Measurements from ENCODE around the gene COL4A2. TPM values are rescaled to one million over a fixed set of nuclear protein-coding genes. Genes with fewer than 3 reads are reported as not detected.

The COL4A2 gene
- total and polyA plus RNA-seq, 4 donors: 8.0 to 45.2 (median 40.3) TPM

GRCh38 chr13:110503979-110504499 is 197.0 kb downstream of the COL4A2 start:
- peaks cover 0 to 3% (median 0%) of the 10 kb centered on the region in 4 donors for H3K9me3 ChIP-seq (ENCODE audit: control insufficient read depth in 4 of 4, low read length in 3 of 4)
- no peak overlapping the region for H3K9ac ChIP-seq (ENCODE audit: low read depth in 1 of 2, low read length in 2 of 2)
- H3K4me1 ChIP-seq (ENCODE audit: control insufficient read depth in 4 of 4, insufficient read depth in 4 of 4, low read length in 3 of 4): peaks cover 15 to 31% (median 22%) of the 10 kb centered on the region in 4 donors
- DNase-seq (ENCODE audit: low spot score): no peak
- no peaks in the 10 kb centered on the region for H3K27me3 ChIP-seq (ENCODE audit: control insufficient read depth in 4 of 4, insufficient read depth in 4 of 4, low read length in 3 of 4)
- no peaks in the 10 kb centered on the region for H3K36me3 ChIP-seq (ENCODE audit: control insufficient read depth in 4 of 4, insufficient read depth in 3 of 4, low read depth in 1 of 4, low read length in 3 of 4)
- no peak overlapping the region for H3K27ac ChIP-seq (ENCODE audit: low read depth in 1 of 2, low read length in 2 of 2)
- no peak overlapping the region for H3K4me3 ChIP-seq (ENCODE audit: low read depth in 1 of 3, low read length in 3 of 3)
- TF ChIP-seq ATF3 (IDR thresholded peaks at IDR 0.05): no peak
- no peak for TF ChIP-seq JUND (IDR thresholded peaks at IDR 0.05)
- no peak for TF ChIP-seq FOXA2 (IDR thresholded peaks at IDR 0.05)
- TF ChIP-seq HNF4G (IDR thresholded peaks at IDR 0.05): no peak
- no peak for TF ChIP-seq HNF4A (conservative IDR thresholded peaks at IDR 0.05)
- TF ChIP-seq SP1 (IDR thresholded peaks at IDR 0.05): no peak
- TF ChIP-seq CTCF (IDR thresholded peaks at IDR 0.05; ENCODE audit: low read depth, low read length, missing input control): no peak
- TF ChIP-seq NR2F2 (IDR thresholded peaks at IDR 0.05): no peak
- no peak for TF ChIP-seq ZBTB33 (IDR thresholded peaks at IDR 0.05)
- TF ChIP-seq GABPA (IDR thresholded peaks at IDR 0.05 in 1 of 2, conservative IDR thresholded peaks at IDR 0.05 in 1 of 2): no peak
- TF ChIP-seq TAF1 (conservative IDR thresholded peaks at IDR 0.05): no peak
- no peak for TF ChIP-seq REST (IDR thresholded peaks at IDR 0.05)
- TF ChIP-seq FOXA1 (IDR thresholded peaks at IDR 0.05): no peak
- no peak for TF ChIP-seq YY1 (IDR thresholded peaks at IDR 0.05)
- no peak for TF ChIP-seq RXRA (IDR thresholded peaks at IDR 0.05)
- WGBS: 89% methylated on average over 18 of the region's 18 CpGs

- no peak for DNase-seq (ENCODE audit: low spot score)
- Histone ChIP-seq H3K9ac (ENCODE audit: low read depth in 1 of 2, low read length in 2 of 2) (no peak overlapping the region), H3K9me3 (ENCODE audit: control insufficient read depth in 4 of 4, low read length in 3 of 4) (peaks cover 0 to 3% (median 0%) of the 10 kb centered on the region in 4 donors), H3K4me3 (ENCODE audit: low read depth in 1 of 3, low read length in 3 of 3) (no peak overlapping the region), H3K27me3 (ENCODE audit: control insufficient read depth in 4 of 4, insufficient read depth in 4 of 4, low read length in 3 of 4) (no peaks in the 10 kb centered on the region), H3K27ac (ENCODE audit: low read depth in 1 of 2, low read length in 2 of 2) (no peak overlapping the region), H3K4me1 (ENCODE audit: control insufficient read depth in 4 of 4, insufficient read depth in 4 of 4, low read length in 3 of 4) (peaks cover 15 to 25% (median 19%) of the 10 kb centered on the region in 4 donors), H3K36me3 (ENCODE audit: control insufficient read depth in 4 of 4, insufficient read depth in 3 of 4, low read depth in 1 of 4, low read length in 3 of 4) (no peaks in the 10 kb centered on the region)
- 96% methylated on average over 10 of the region's 10 CpGs for WGBS
- TF ChIP-seq MAX (IDR thresholded peaks at IDR 0.05): no peak
- TF ChIP-seq SP1 (IDR thresholded peaks at IDR 0.05): no peak
- TF ChIP-seq NR2F2 (IDR thresholded peaks at IDR 0.05): no peak
- no peak for TF ChIP-seq FOXA2 (IDR thresholded peaks at IDR 0.05)
- TF ChIP-seq HNF4G (IDR thresholded peaks at IDR 0.05): no peak
- TF ChIP-seq CTCF (IDR thresholded peaks at IDR 0.05; ENCODE audit: low read depth, low read length, missing input control): no peak
- no peak for TF ChIP-seq JUND (IDR thresholded peaks at IDR 0.05)
- no peak for TF ChIP-seq FOXA1 (IDR thresholded peaks at IDR 0.05)
- no peak for TF ChIP-seq GABPA (IDR thresholded peaks at IDR 0.05 in 1 of 2, conservative IDR thresholded peaks at IDR 0.05 in 1 of 2)
- TF ChIP-seq ZBTB33 (IDR thresholded peaks at IDR 0.05): no peak
Measured at GRCh38 chr13:110505594-110505993, 198.5 kb downstream of the COL4A2 start.

Measured in liver (tissue), 9 donors.